H9 (cell line): Measurements from ENCODE around the gene SNX21. TPM values are rescaled to one million over a fixed set of nuclear protein-coding genes. Genes with fewer than 3 reads are reported as not detected.

ENCODE experiments used
- DNase-seq: peaks from one replicate; pipeline ENCODE4 v3.0.0-alpha.2; 2017
- H2AFZ ChIP-seq: one replicate; pipeline ENCODE4 v1.6.1; 2013; ENCODE audit warnings: mild to moderate bottlenecking, low read length, control low read depth, moderate library complexity
- H2AK5ac ChIP-seq: 2 replicates; pipeline ENCODE4 v1.6.1; 2013; ENCODE audit warnings: low read length, control low read depth, mixed read lengths; ENCODE audit not compliant: insufficient read length
- H2BK120ac ChIP-seq: one replicate; pipeline ENCODE4 v1.6.1; 2013; ENCODE audit warnings: low read depth, mild to moderate bottlenecking, low read length, control low read depth, inconsistent platforms; ENCODE audit not compliant: poor library complexity, severe bottlenecking
- H2BK12ac ChIP-seq: 2 replicates; pipeline ENCODE4 v1.6.1; 2013; ENCODE audit warnings: low read length, control low read depth, mixed read lengths, low read depth; ENCODE audit not compliant: insufficient read length
- H2BK15ac ChIP-seq: 2 replicates; pipeline ENCODE4 v1.6.1; 2013; ENCODE audit warnings: low read depth, low read length, control low read depth
- H2BK20ac ChIP-seq: one replicate; pipeline ENCODE4 v1.6.1; 2013; ENCODE audit warnings: low read depth, mild to moderate bottlenecking, low read length, control low read depth, inconsistent platforms; ENCODE audit not compliant: poor library complexity, severe bottlenecking
- H2BK5ac ChIP-seq: 2 replicates; pipeline ENCODE4 v1.6.1; 2013; ENCODE audit warnings: low read length, control low read depth, mixed read lengths; ENCODE audit not compliant: insufficient read length
- H3K14ac ChIP-seq: 2 replicates; pipeline ENCODE4 v1.6.1; 2013; ENCODE audit warnings: low read length, control low read depth; ENCODE audit not compliant: insufficient read depth
- H3K18ac ChIP-seq: 2 replicates; pipeline ENCODE4 v1.6.1; 2013; ENCODE audit warnings: low read depth, mild to moderate bottlenecking, mixed read lengths, low read length, control low read depth; ENCODE audit not compliant: insufficient read length
- H3K23ac ChIP-seq: 2 replicates; pipeline ENCODE4 v1.6.1; 2013; ENCODE audit warnings: low read length, control low read depth, mixed read lengths, low read depth; ENCODE audit not compliant: insufficient read length
- H3K23me2 ChIP-seq: 2 replicates; pipeline ENCODE4 v1.6.1; 2013; ENCODE audit warnings: low read depth, mild to moderate bottlenecking, mixed read lengths, low read length, control low read depth; ENCODE audit not compliant: insufficient read length, poor library complexity, severe bottlenecking
- H3K27ac ChIP-seq: 2 replicates; pipeline ENCODE4 v1.5.1; 2013; ENCODE audit warnings: low read length, control low read depth, mixed read lengths, low read depth; ENCODE audit not compliant: insufficient read length
- H3K27me3 ChIP-seq: 2 replicates; pipeline ENCODE4 v1.6.1; 2013; ENCODE audit warnings: low read length, control low read depth, inconsistent platforms; ENCODE audit not compliant: insufficient read depth
- H3K4ac ChIP-seq: 2 replicates; pipeline ENCODE4 v1.6.1; 2013; ENCODE audit warnings: low read depth, mild to moderate bottlenecking, control low read depth, inconsistent platforms, low read length, moderate library complexity
- H3K4me1 ChIP-seq: 2 replicates; pipeline ENCODE4 v1.6.1; 2013; ENCODE audit warnings: low read length, control low read depth, inconsistent platforms; ENCODE audit not compliant: insufficient read depth
- H3K4me2 ChIP-seq: 2 replicates; pipeline ENCODE4 v1.6.1; 2013; ENCODE audit warnings: low read length, control low read depth, mixed read lengths; ENCODE audit not compliant: insufficient read length, insufficient read depth
- H3K56ac ChIP-seq: 2 replicates; pipeline ENCODE4 v1.6.1; 2013; ENCODE audit warnings: low read depth, mild to moderate bottlenecking, mixed read lengths, low read length, control low read depth; ENCODE audit not compliant: insufficient read length
- H3K79me1 ChIP-seq: 2 replicates; pipeline ENCODE4 v1.6.1; 2013; ENCODE audit warnings: low read depth, mild to moderate bottlenecking, moderate library complexity, low read length, control low read depth, inconsistent platforms; ENCODE audit not compliant: insufficient read depth, poor library complexity, severe bottlenecking
- H3K79me2 ChIP-seq: 2 replicates; pipeline ENCODE4 v1.6.1; 2013; ENCODE audit warnings: low read length, control low read depth, inconsistent platforms; ENCODE audit not compliant: insufficient read depth
- H3K9ac ChIP-seq: 2 replicates; pipeline ENCODE4 v1.6.1; 2013; ENCODE audit warnings: low read length, control low read depth, mixed read lengths; ENCODE audit not compliant: insufficient read length; ENCODE audit errors: extremely low read depth
- H3K9me3 ChIP-seq: one replicate; pipeline ENCODE4 v1.6.1; 2013; ENCODE audit warnings: low read depth, low read length, inconsistent platforms; ENCODE audit not compliant: control insufficient read depth
- H3T11ph ChIP-seq: one replicate; pipeline ENCODE4 v1.6.1; 2013; ENCODE audit warnings: mild to moderate bottlenecking, low read length, control low read depth, inconsistent platforms
- H4K20me1 ChIP-seq: one replicate; pipeline ENCODE4 v1.6.1; 2013; ENCODE audit not compliant: control insufficient read depth, insufficient read length, insufficient read depth
- H4K5ac ChIP-seq: 2 replicates; pipeline ENCODE4 v1.6.1; 2013; ENCODE audit warnings: low read depth, mild to moderate bottlenecking, mixed read lengths, low read length, control low read depth; ENCODE audit not compliant: insufficient read length
- H4K8ac ChIP-seq: replicated peaks from 2 replicates; pipeline ENCODE4 v1.6.1; 2013; ENCODE audit warnings: low read length, control low read depth, mixed read lengths, low read depth; ENCODE audit not compliant: insufficient read length
- H4K91ac ChIP-seq: 2 replicates; pipeline ENCODE4 v1.6.1; 2013; ENCODE audit warnings: low read depth, mild to moderate bottlenecking, moderate library complexity, mixed read lengths, low read length, control low read depth; ENCODE audit not compliant: insufficient read length
- H3K27ac Mint-ChIP-seq, 3 experiments: 2 replicates in 2 of 3; 3 replicates in 1 of 3; pipeline ENCODE4 v1.8.0; 2020 to 2021; ENCODE audit warnings: mixed read lengths in 3 of 3, mild to moderate bottlenecking in 1 of 3, moderate library complexity in 1 of 3
- H3K27me3 Mint-ChIP-seq: 2 replicates; pipeline ENCODE4 v1.8.0; 2021; ENCODE audit warnings: low read depth, mild to moderate bottlenecking, moderate library complexity, mixed read lengths
- H3K36me3 Mint-ChIP-seq, 3 experiments: 2 replicates in 2 of 3; 3 replicates in 1 of 3; pipeline ENCODE4 v1.8.0; 2020 to 2021; ENCODE audit warnings: low read depth in 3 of 3, mixed read lengths in 3 of 3; ENCODE audit not compliant: insufficient read depth in 1 of 3
- H3K4me1 Mint-ChIP-seq, 2 experiments: 2 replicates each; pipeline ENCODE4 v1.8.0; 2020; ENCODE audit warnings: mixed read lengths in 2 of 2
- H3K4me3 Mint-ChIP-seq, 2 experiments: 2 replicates in 1 of 2; 3 replicates in 1 of 2; pipeline ENCODE4 v1.8.0; 2020 to 2021; ENCODE audit warnings: mild to moderate bottlenecking in 2 of 2, mixed read lengths in 2 of 2, moderate library complexity in 1 of 2
- H3K9me3 Mint-ChIP-seq, 2 experiments: 2 replicates in 1 of 2; 3 replicates in 1 of 2; pipeline ENCODE4 v1.8.0; 2020; ENCODE audit warnings: mild to moderate bottlenecking in 2 of 2, mixed read lengths in 2 of 2, moderate library complexity in 1 of 2
- CTCF ChIP-seq: fragments of 200-600 bp; sonication (generic); conservative IDR thresholded peaks from 3 replicates; pipeline ENCODE4 v1.8.0; 2021; ENCODE audit warnings: antibody characterized with exemption, mild to moderate bottlenecking
- WGBS: extraction: QIAGEN DNeasy Blood & Tissue Kit; methylation state at CpG from one replicate; pipeline ENCODE4 v1.1.7; 2013; ENCODE audit warnings: missing lambda C conversion rate, low lambda C conversion rate, mixed read lengths; ENCODE audit not compliant: insufficient read length; ENCODE audit errors: extremely low coverage; 5-methylcytosine and 5-hydroxymethylcytosine counted together
- total RNA-seq: library from RNA; stranded (reverse); gene quantifications from 2 replicates; pipeline ENCODE4 v1.2.1, GENCODE V29; 2021

Gene SNX21
- total RNA-seq, 1 experiment from 2014 or later, result 20.5 TPM

- H4K20me1 ChIP-seq, result no peaks in the 10 kb centered on the region
- peak overlapping the region; percentile 59 for H3K9ac ChIP-seq
Observed at GRCh38 chr20:45892049-45892825, 58.6 kb downstream of the SNX21 start.

More at GRCh38 chr20:45892049-45892825, 58.6 kb downstream of the SNX21 start:
- TF ChIP-seq CTCF, result no peak
- WGBS, result no CpG with 5 or more reads among the region's 9 CpGs
- DNase-seq, result no peak
- Histone ChIP-seq H4K91ac (no peak overlapping the region), H4K8ac (no peak overlapping the region), H2AFZ (no peak overlapping the region), H3K56ac (no peak overlapping the region), H4K5ac (no peak overlapping the region), H2BK12ac (no peak overlapping the region), H3K79me1 (no peaks in the 10 kb centered on the region), H3K79me2 (no peaks in the 10 kb centered on the region), H3K27me3 (no peaks in the 10 kb centered on the region), H3K18ac (no peak overlapping the region), H2BK5ac (no peak overlapping the region), H2AK5ac (no peak overlapping the region), H3T11ph (no peak overlapping the region), H3K9me3 (no peaks in the 10 kb centered on the region), H3K4ac (no peak overlapping the region), H2BK120ac (no peak overlapping the region), H3K23me2 (peaks cover 13% of the 10 kb centered on the region), H2BK15ac (no peak overlapping the region), H3K23ac (no peak overlapping the region), H3K4me1 (no peaks in the 10 kb centered on the region), H3K4me2 (peak overlapping the region; percentile 26), H3K27ac (no peak overlapping the region), H3K14ac (no peak overlapping the region), H2BK20ac (no peak overlapping the region)
- Mint-ChIP-seq H3K27me3 (no peaks in the 10 kb centered on the region), H3K36me3 (peaks cover 13 to 40% (median 26%) of the 10 kb centered on the region in 3 experiments), H3K27ac (peak overlapping the region in 1 of 3 experiments; percentile 75; a peak in 2 of 7 replicates), H3K4me1 (peaks cover 5 to 14% of the 10 kb centered on the region in 2 experiments; a peak in 3 of 4 replicates), H3K4me3 (peak overlapping the region; percentile 85 to 92), H3K9me3 (no peaks in the 10 kb centered on the region)

Other genes with a start within 250 kb of the SNX21 start
- not detected in 2 replicates for gene WFDC10A, start 204.1 kb upstream of the SNX21 start, total RNA-seq
- gene WFDC9, start 202.5 kb upstream of the SNX21 start, total RNA-seq, result not detected in 2 replicates
- gene WFDC11, start 163.6 kb upstream of the SNX21 start, total RNA-seq, result not detected in 2 replicates
- gene WFDC13, start 131.8 kb upstream of the SNX21 start, total RNA-seq, result not detected in 2 replicates
- gene WFDC10B, start 128.8 kb upstream of the SNX21 start, total RNA-seq, result not detected in 2 replicates
- not detected in 2 replicates for gene SPINT4, start 111.5 kb upstream of the SNX21 start, total RNA-seq
- 0.35 TPM in 1 of 2 replicates, not detected in the other for gene WFDC3, start 41.9 kb upstream of the SNX21 start, total RNA-seq
- gene DNTTIP1, start 41.8 kb upstream of the SNX21 start, total RNA-seq, result 35.5 and 36.3 TPM in 2 replicates
- gene UBE2C, start 21.2 kb upstream of the SNX21 start, total RNA-seq, result 254 and 268 TPM in 2 replicates
- gene TNNC2, start 6.5 kb upstream of the SNX21 start, total RNA-seq, result 3.1 and 4.6 TPM in 2 replicates
- gene ACOT8, start 23.6 kb downstream of the SNX21 start, total RNA-seq, result 26.7 and 30.3 TPM in 2 replicates
- gene ZSWIM3, start 23.8 kb downstream of the SNX21 start, total RNA-seq, result 8.0 and 8.2 TPM in 2 replicates
- 12.0 and 13.0 TPM in 2 replicates for gene ZSWIM1, start 47.4 kb downstream of the SNX21 start, total RNA-seq
- gene SPATA25, start 53.8 kb downstream of the SNX21 start, total RNA-seq, result 1.8 and 2.4 TPM in 2 replicates
- 5.4 and 5.8 TPM in 2 replicates for gene NEURL2, start 57.4 kb downstream of the SNX21 start, total RNA-seq
- 59.6 and 64.4 TPM in 2 replicates for gene CTSA, start 57.5 kb downstream of the SNX21 start, total RNA-seq
- gene PLTP, start 78.4 kb downstream of the SNX21 start, total RNA-seq, result 61.4 and 62.5 TPM in 2 replicates
- 26.6 and 26.8 TPM in 2 replicates for gene PCIF1, start 100.9 kb downstream of the SNX21 start, total RNA-seq
- 19.7 and 21.1 TPM in 2 replicates for gene ZNF335, start 138.4 kb downstream of the SNX21 start, total RNA-seq
- 2.0 and 2.7 TPM in 2 replicates for gene MMP9, start 175.1 kb downstream of the SNX21 start, total RNA-seq
- 7.3 and 8.7 TPM in 2 replicates for gene SLC12A5, start 195.4 kb downstream of the SNX21 start, total RNA-seq